ENCODE measurements around the gene APBB3. TPM values are rescaled to one million over a fixed set of nuclear protein-coding genes. Genes with fewer than 3 reads are reported as not detected.

The APBB3 gene
- total and polyA plus RNA-seq, 9 of the 15 experiments (the other 6 are each of a cell fraction or from before 2014, with no cell fraction given) = 0.17 to 24.3 (median 9.5) TPM

GRCh38 chr5:140608722-140609121 lies 44.3 kb upstream of the APBB3 start:
- H3K9me3 ChIP-seq (replicated peaks; ENCODE audit: control insufficient read depth, insufficient read depth, low read depth, low read length) = peaks cover 15% of the 10 kb centered on the region
- H3K27me3 ChIP-seq (ENCODE audit: control insufficient read depth in 2 of 2, insufficient read depth in 2 of 2, low read length in 2 of 2) = no peaks in the 10 kb centered on the region
- H3K4me2 ChIP-seq (ENCODE audit: insufficient read depth, low read length) = no peak overlapping the region
- H3K4me3 ChIP-seq = no peak overlapping the region
- intact Hi-C loops (cut with micrococcal nuclease) (no loop called here), in situ Hi-C loops (cut with MboI) (no loop called here)
- DNase-seq (ENCODE audit: extremely low read depth in 1 of 4, low spot score in 3 of 4) = no peak
- CTCF ChIA-PET (ENCODE audit: low intra/inter-chr PET ratio) = no interaction called here
- H3K4me1 ChIP-seq (replicated peaks in 1 of 2; ENCODE audit: control insufficient read depth in 2 of 2, insufficient read depth in 2 of 2, low read length in 2 of 2) = peaks cover 7 to 8% of the 10 kb centered on the region in 2 experiments; a peak in 3 of 5 replicates
- no TSS peak for BruUV-seq (replicated peaks)
- H3K9ac ChIP-seq (ENCODE audit: insufficient read depth in 1 of 2, low read depth in 2 of 2, low read length in 2 of 2) = no peak overlapping the region
- TF ChIP-seq DLX4 (CRISPR knock-in tag; IDR thresholded peaks at IDR 0.05) (no peak), ADNP (tag; IDR thresholded peaks at IDR 0.05) (no peak), SNAPC5 (CRISPR knock-in tag; IDR thresholded peaks at IDR 0.05) (no peak), DEAF1 (CRISPR knock-in tag; IDR thresholded peaks at IDR 0.05) (no peak)
- no peaks in the 10 kb centered on the region for H3K36me3 ChIP-seq (ENCODE audit: control insufficient read depth, insufficient read depth, low read length)
- H4K20me1 ChIP-seq (replicated peaks; ENCODE audit: control insufficient read depth, insufficient read depth, low read length) = no peaks in the 10 kb centered on the region
- H3K27ac ChIP-seq (ENCODE audit: extremely low read depth, low read depth, low read length) = no peak overlapping the region
- no peak overlapping the region for H2AFZ ChIP-seq (ENCODE audit: low read depth, low read length)
- H3K9me1 ChIP-seq (ENCODE audit: control insufficient read depth, insufficient read depth, low read length) = no peaks in the 10 kb centered on the region
- POLR2A ChIA-PET = no interaction called here
- no peak for FAIRE-seq
- no peaks in the 10 kb centered on the region for H3K79me2 ChIP-seq (ENCODE audit: control insufficient read depth, insufficient read depth, low read length)
- ATAC-seq = no peak

All from K562 (cell line).